HCT116 (cell line): ENCODE data around the gene ELAVL2.

Experiments
- CTCF ChIP-seq, 3 experiments: fragments of 200-600 bp in 1 of 3; sonication (generic) in 1 of 3; IDR thresholded peaks in 2 of 3; conservative IDR thresholded peaks in 1 of 3; 2 replicates each; pipeline ENCODE4 v1.5.1; 2012 to 2017; ENCODE audit warnings: low read depth in 2 of 3, low read length in 2 of 3, antibody characterized with exemption in 1 of 3, borderline replicate concordance in 1 of 3, control low read depth in 1 of 3, mild to moderate bottlenecking in 1 of 3, mixed read lengths in 1 of 3, mixed run types in 1 of 3, moderate library complexity in 1 of 3; ENCODE audit not compliant: insufficient read depth in 1 of 3
- EGR1 ChIP-seq: IDR thresholded peaks from 2 replicates; pipeline ENCODE4 v1.6.1; 2012; ENCODE audit warnings: low read depth
- EZH2 ChIP-seq: fragments of 200-600 bp; sonication (generic); IDR thresholded peaks from 2 replicates; pipeline ENCODE4 v1.6.1; 2017; ENCODE audit warnings: antibody characterized with exemption, mixed run types
- POLR2AphosphoS5 ChIP-seq: IDR thresholded peaks from 2 replicates; pipeline ENCODE4 v1.6.1; 2011; ENCODE audit warnings: mild to moderate bottlenecking, low read depth, low read length, moderate library complexity
- RAD21 ChIP-seq: IDR thresholded peaks from 2 replicates; pipeline ENCODE4 v1.6.1; 2012; ENCODE audit warnings: low read depth, mild to moderate bottlenecking
- SIN3A ChIP-seq: IDR thresholded peaks from 2 replicates; pipeline ENCODE4 v1.6.1; 2012; ENCODE audit warnings: low read depth

GRCh38 chr9:23826120-23826629, at the start of gene ELAVL2:
- TF ChIP-seq CTCF (IDR thresholded peaks at IDR 0.05 in 2 of 3, conservative IDR thresholded peaks at IDR 0.05 in 1 of 3; ENCODE audit: borderline replicate concordance in 1 of 3, insufficient read depth in 1 of 3, low read depth in 2 of 3, low read length in 2 of 3) (no peak), EZH2 (no peak), RAD21 (no peak), SIN3A (no peak), POLR2AphosphoS5 (no peak), EGR1 (no peak)
